Measurements from ENCODE around the gene RCC1. TPM values are rescaled to one million over a fixed set of nuclear protein-coding genes. Genes with fewer than 3 reads are reported as not detected.
"Not testable (repeated sequence)": the region's sequence is repeated elsewhere in the genome, so short reads cannot be mapped to it uniquely, and the experiment has no call there.

RCC1 gene
- total and polyA plus RNA-seq, 7 donors = 7.0 to 81.6 (median 14.0) TPM

- TF ChIP-seq, protein P1, sequence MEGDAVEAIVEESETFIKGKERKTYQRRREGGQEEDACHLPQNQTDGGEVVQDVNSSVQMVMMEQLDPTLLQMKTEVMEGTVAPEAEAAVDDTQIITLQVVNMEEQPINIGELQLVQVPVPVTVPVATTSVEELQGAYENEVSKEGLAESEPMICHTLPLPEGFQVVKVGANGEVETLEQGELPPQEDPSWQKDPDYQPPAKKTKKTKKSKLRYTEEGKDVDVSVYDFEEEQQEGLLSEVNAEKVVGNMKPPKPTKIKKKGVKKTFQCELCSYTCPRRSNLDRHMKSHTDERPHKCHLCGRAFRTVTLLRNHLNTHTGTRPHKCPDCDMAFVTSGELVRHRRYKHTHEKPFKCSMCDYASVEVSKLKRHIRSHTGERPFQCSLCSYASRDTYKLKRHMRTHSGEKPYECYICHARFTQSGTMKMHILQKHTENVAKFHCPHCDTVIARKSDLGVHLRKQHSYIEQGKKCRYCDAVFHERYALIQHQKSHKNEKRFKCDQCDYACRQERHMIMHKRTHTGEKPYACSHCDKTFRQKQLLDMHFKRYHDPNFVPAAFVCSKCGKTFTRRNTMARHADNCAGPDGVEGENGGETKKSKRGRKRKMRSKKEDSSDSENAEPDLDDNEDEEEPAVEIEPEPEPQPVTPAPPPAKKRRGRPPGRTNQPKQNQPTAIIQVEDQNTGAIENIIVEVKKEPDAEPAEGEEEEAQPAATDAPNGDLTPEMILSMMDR (IDR thresholded peaks at IDR 0.05) = no peak
- ATAC-seq (no peak), DNase-seq (no peak)
- Histone ChIP-seq H3K9me3 (no peaks in the 10 kb centered on the region), H3K27ac (no peak overlapping the region), H3K36me3 (ENCODE audit: insufficient read depth in 1 of 2, low read depth in 1 of 2) (peaks cover 0 to 1% of the 10 kb centered on the region in 2 donors), H3K4me1 (peaks cover 14% of the 10 kb centered on the region), H3K4me3 (no peak overlapping the region), H3K27me3 (ENCODE audit: insufficient read depth in 3 of 3, low read length in 2 of 3) (no peaks in the 10 kb centered on the region)
- 74 to 90% (median 74%) methylated on average over 10 of the region's 10 CpGs for WGBS, 3 donors
- intact Hi-C loops (cut with DNase I) = loop anchor here (2.0 to 5.0 kb wide), 4 partner anchors 61 to 357 kb away; partner anchors contain the start of gene TAF12 (in 1 of the 2)
Observed at GRCh38 chr1:28519946-28520725, 14.3 kb downstream of the RCC1 start.

DNA sequence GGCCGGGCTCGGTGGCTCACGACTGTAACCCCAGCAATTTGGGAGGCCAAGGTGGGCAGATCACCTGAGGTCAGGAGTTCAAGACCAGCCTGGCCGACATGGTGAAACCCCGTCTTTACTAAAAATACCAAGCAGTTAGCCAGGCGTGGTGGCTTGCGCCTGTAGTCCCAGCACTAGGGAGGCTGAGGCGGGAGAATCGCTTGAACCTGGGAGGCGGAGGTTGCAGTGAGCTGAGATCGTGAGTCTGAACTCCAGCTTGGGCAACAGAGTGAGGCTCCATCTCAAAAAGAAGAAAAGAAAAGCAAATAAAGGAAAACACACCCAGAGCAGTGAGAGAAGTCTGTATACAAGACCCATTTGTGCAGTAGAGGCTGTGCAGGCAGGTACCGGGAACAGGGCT lies 15.0 kb downstream of the RCC1 start:
- H3K27me3 ChIP-seq (ENCODE audit: insufficient read depth in 3 of 3, low read length in 2 of 3); ATAC-seq; H3K4me3 ChIP-seq; DNase-seq; H3K36me3 ChIP-seq (ENCODE audit: insufficient read depth in 1 of 2, low read depth in 1 of 2); intact Hi-C loops (cut with DNase I); H3K9me3 ChIP-seq; H3K27ac ChIP-seq: not testable (repeated sequence)
- WGBS, 3 donors = 94 to 99% (median 96%) methylated on average over 12 of the region's 12 CpGs
- peaks cover 14% of the 10 kb centered on the region for H3K4me1 ChIP-seq

DNA sequence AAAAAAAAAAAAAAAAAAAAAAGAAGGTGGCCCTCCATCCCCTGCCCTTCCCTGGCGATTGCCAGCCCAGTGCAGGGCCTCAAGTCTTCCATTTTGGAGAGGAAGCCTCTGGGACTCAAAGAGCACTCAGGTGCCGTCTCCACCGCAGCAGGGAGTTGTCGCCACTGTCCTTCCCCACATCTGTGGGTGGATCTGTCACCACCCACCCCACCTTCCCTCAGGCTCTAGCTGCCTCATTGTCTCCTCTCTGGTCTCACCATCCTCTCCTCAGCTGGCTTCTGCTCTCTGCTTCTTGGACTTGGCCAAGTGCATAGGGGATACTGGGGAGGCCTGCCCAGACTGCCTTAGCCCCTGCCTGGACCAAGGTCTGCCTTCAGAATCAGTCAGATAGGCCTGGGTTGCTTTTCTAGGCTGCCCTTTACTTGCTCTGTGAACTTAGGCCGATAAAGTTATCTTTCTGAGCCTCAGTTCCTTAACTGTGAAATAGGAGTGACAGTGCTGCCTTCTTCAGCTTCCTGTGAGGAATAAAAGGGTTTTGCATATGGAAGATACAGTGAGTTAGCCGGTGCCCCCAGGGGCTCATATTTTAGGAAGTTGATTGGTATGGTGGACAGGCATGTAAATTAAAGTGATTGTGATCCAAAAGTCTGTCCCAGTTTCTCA lies 15.8 kb downstream of the RCC1 start:
- TF ChIP-seq, protein P1 (IDR thresholded peaks at IDR 0.05) = no peak
- Histone ChIP-seq H3K27ac (no peak overlapping the region), H3K27me3 (ENCODE audit: insufficient read depth in 3 of 3, low read length in 2 of 3) (no peaks in the 10 kb centered on the region), H3K4me1 (peaks cover 14% of the 10 kb centered on the region), H3K9me3 (no peaks in the 10 kb centered on the region), H3K4me3 (no peak overlapping the region), H3K36me3 (ENCODE audit: insufficient read depth in 1 of 2, low read depth in 1 of 2) (no peaks in the 10 kb centered on the region)
- intact Hi-C loops (cut with DNase I) = no loop called here
- DNase-seq = no peak
- WGBS, 3 donors = 85 to 91% (median 90%) methylated on average over 6 of the region's 6 CpGs
- no peak for ATAC-seq

DNA sequence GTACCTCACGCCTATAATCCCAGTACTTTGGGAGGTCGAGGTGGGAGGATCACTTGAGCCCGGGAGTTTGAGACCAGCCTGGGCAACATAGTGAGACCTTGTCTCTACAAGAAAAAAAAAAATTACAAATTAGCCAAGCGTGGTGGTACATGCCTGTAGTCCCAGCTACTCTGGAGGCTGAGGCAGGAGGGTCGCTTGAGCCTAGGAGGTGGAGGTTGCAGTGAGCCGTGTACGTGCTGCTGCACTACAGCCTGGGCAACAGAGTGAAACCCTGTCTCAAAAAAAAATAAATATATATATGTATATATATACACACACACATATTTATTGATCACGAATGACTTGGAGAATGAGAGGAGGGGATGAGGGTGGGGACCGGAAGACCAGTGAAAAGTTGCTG lies 16.7 kb downstream of the RCC1 start:
- H3K9me3 ChIP-seq; H3K4me3 ChIP-seq; H3K27me3 ChIP-seq (ENCODE audit: insufficient read depth in 3 of 3, low read length in 2 of 3); ATAC-seq; H3K36me3 ChIP-seq (ENCODE audit: insufficient read depth in 1 of 2, low read depth in 1 of 2); H3K27ac ChIP-seq; intact Hi-C loops (cut with DNase I); DNase-seq: not testable (repeated sequence)
- WGBS, 3 donors = 94 to 98% (median 94%) methylated on average over 9 of the region's 9 CpGs
- peaks cover 12% of the 10 kb centered on the region for H3K4me1 ChIP-seq

GRCh38 chr1:28525002-28525642 lies 19.3 kb downstream of the RCC1 start:
- ATAC-seq; intact Hi-C loops (cut with DNase I); H3K9me3 ChIP-seq; H3K36me3 ChIP-seq (ENCODE audit: insufficient read depth in 1 of 2, low read depth in 1 of 2); H3K4me3 ChIP-seq; DNase-seq; H3K27me3 ChIP-seq (ENCODE audit: insufficient read depth in 3 of 3, low read length in 2 of 3); H3K4me1 ChIP-seq; H3K27ac ChIP-seq: not testable (repeated sequence)
- 87 to 90% (median 88%) methylated on average over 10 of the region's 10 CpGs for WGBS, 3 donors

DNA sequence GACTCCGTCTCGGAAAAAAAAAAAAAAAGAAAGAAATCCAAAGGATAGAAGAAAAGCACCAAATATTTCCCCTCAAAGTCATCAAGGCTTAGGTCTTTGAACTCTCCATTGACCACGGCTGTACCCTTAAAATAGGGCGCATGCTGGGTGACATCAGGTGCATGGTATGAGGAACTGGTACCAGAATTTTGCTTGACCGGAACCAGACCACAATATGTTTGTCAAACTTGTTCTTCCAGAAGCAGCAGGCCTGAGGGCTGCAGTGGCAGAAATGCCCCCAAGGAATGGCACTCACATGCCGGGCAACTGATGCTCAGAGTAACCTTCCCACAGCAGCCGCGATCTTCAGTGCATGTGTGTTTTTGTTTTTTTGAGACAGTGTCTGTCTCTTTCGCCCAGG lies 21.0 kb downstream of the RCC1 start:
- DNase-seq (no peak), ATAC-seq (no peak)
- H3K27ac ChIP-seq = no peak overlapping the region
- 91 to 94% (median 93%) methylated on average over 9 of the region's 9 CpGs for WGBS, 3 donors
- TF ChIP-seq, protein P1 (IDR thresholded peaks at IDR 0.05) = no peak
- no peak overlapping the region for H3K4me3 ChIP-seq
- no peaks in the 10 kb centered on the region for H3K4me1 ChIP-seq
- peaks cover 0 to 15% of the 10 kb centered on the region in 2 donors for H3K36me3 ChIP-seq (ENCODE audit: insufficient read depth in 1 of 2, low read depth in 1 of 2)
- no peaks in the 10 kb centered on the region for H3K9me3 ChIP-seq
- intact Hi-C loops (cut with DNase I) = no loop called here
- no peaks in the 10 kb centered on the region for H3K27me3 ChIP-seq (ENCODE audit: insufficient read depth in 3 of 3, low read length in 2 of 3)

Measured in psoas muscle (tissue), 8 donors.